ENCODE data around the gene OPA1. TPM values are rescaled to one million over a fixed set of nuclear protein-coding genes. Genes with fewer than 3 reads are reported as not detected.
A peak's percentile ranks its signal among the peaks of the same experiment; 100 is the strongest.

OPA1 gene
- total and polyA plus RNA-seq, 2 donors from 2014 or later, result 18.1 to 56.3 TPM

GRCh38 chr3:193560091-193560490 lies 32.9 kb upstream of the OPA1 start:
- Histone ChIP-seq H3K36me3 (ENCODE audit: control insufficient read depth in 2 of 3, insufficient read depth in 3 of 3, low read length in 3 of 3) (no peaks in the 10 kb centered on the region), H3K9me3 (ENCODE audit: control insufficient read depth in 2 of 3, insufficient read depth in 1 of 3, low read length in 3 of 3) (no peaks in the 10 kb centered on the region), H3K27ac (ENCODE audit: low read depth in 2 of 2, low read length in 2 of 2) (no peak overlapping the region), H3K27me3 (ENCODE audit: control insufficient read depth, insufficient read depth, low read length) (no peaks in the 10 kb centered on the region), H3K4me3 (ENCODE audit: low read length in 3 of 3) (no peak overlapping the region), H3K9ac (ENCODE audit: low read length in 3 of 3) (no peak overlapping the region), H3K4me1 (ENCODE audit: control insufficient read depth in 2 of 3, insufficient read depth in 2 of 3, low read depth in 1 of 3, low read length in 3 of 3) (peaks cover 0 to 4% (median 0%) of the 10 kb centered on the region in 3 donors)
- no peak for FAIRE-seq
- no peak for TF ChIP-seq CTCF (IDR thresholded peaks at IDR 0.05; ENCODE audit: borderline replicate concordance, extremely low read depth, insufficient read depth)
- no peak for DNase-seq
- intact Hi-C loops (cut with DNase I), result loop anchor here (10.0 kb wide), 1 partner anchor 95 kb away; no protein-coding TSS in a partner anchor

- intact Hi-C loops (cut with DNase I), result loop anchor here (10.0 kb wide), 1 partner anchor 96 kb away; no protein-coding TSS in a partner anchor
- no peaks in the 10 kb centered on the region for H3K27me3 ChIP-seq (ENCODE audit: control insufficient read depth, insufficient read depth, low read length)
- H3K9ac ChIP-seq (ENCODE audit: low read length in 3 of 3), result no peak overlapping the region
- H3K4me1 ChIP-seq (ENCODE audit: control insufficient read depth in 2 of 3, insufficient read depth in 2 of 3, low read depth in 1 of 3, low read length in 3 of 3), result peaks cover 0 to 4% (median 0%) of the 10 kb centered on the region in 3 donors
- FAIRE-seq, result no peak
- H3K27ac ChIP-seq (ENCODE audit: low read depth in 2 of 2, low read length in 2 of 2), result no peak overlapping the region
- no peaks in the 10 kb centered on the region for H3K36me3 ChIP-seq (ENCODE audit: control insufficient read depth in 2 of 3, insufficient read depth in 3 of 3, low read length in 3 of 3)
- no peaks in the 10 kb centered on the region for H3K9me3 ChIP-seq (ENCODE audit: control insufficient read depth in 2 of 3, insufficient read depth in 1 of 3, low read length in 3 of 3)
- TF ChIP-seq CTCF (IDR thresholded peaks at IDR 0.05; ENCODE audit: borderline replicate concordance, extremely low read depth, insufficient read depth), result no peak
- no peak for DNase-seq
- no peak overlapping the region for H3K4me3 ChIP-seq (ENCODE audit: low read length in 3 of 3)
These were observed 32.1 kb upstream of the OPA1 start for GRCh38 chr3:193560870-193561269.

GRCh38 chr3:193563426-193563825 lies 29.6 kb upstream of the OPA1 start:
- intact Hi-C loops (cut with DNase I), result loop anchor here (10.0 kb wide), 1 partner anchor 99 kb away; no protein-coding TSS in a partner anchor
- no peak overlapping the region for H3K27ac ChIP-seq (ENCODE audit: low read depth in 2 of 2, low read length in 2 of 2)
- H3K4me3 ChIP-seq (ENCODE audit: low read length in 3 of 3), result no peak overlapping the region
- no peaks in the 10 kb centered on the region for H3K36me3 ChIP-seq (ENCODE audit: control insufficient read depth in 2 of 3, insufficient read depth in 3 of 3, low read length in 3 of 3)
- no peak for DNase-seq
- no peaks in the 10 kb centered on the region for H3K27me3 ChIP-seq (ENCODE audit: control insufficient read depth, insufficient read depth, low read length)
- no peak for TF ChIP-seq CTCF (IDR thresholded peaks at IDR 0.05; ENCODE audit: borderline replicate concordance, extremely low read depth, insufficient read depth)
- H3K4me1 ChIP-seq (ENCODE audit: control insufficient read depth in 2 of 3, insufficient read depth in 2 of 3, low read depth in 1 of 3, low read length in 3 of 3), result no peaks in the 10 kb centered on the region
- no peak for FAIRE-seq
- H3K9ac ChIP-seq (ENCODE audit: low read length in 3 of 3), result no peak overlapping the region
- H3K9me3 ChIP-seq (ENCODE audit: control insufficient read depth in 2 of 3, insufficient read depth in 1 of 3, low read length in 3 of 3), result no peaks in the 10 kb centered on the region

- FAIRE-seq, result no peak
These were observed 29.0 kb upstream of the OPA1 start for GRCh38 chr3:193564012-193564411.

More at GRCh38 chr3:193564012-193564411, 29.0 kb upstream of the OPA1 start:
- Histone ChIP-seq H3K4me3 (ENCODE audit: low read length in 3 of 3) (no peak overlapping the region), H3K27ac (ENCODE audit: low read depth in 2 of 2, low read length in 2 of 2) (no peak overlapping the region), H3K9me3 (ENCODE audit: control insufficient read depth in 2 of 3, insufficient read depth in 1 of 3, low read length in 3 of 3) (no peaks in the 10 kb centered on the region), H3K27me3 (ENCODE audit: control insufficient read depth, insufficient read depth, low read length) (no peaks in the 10 kb centered on the region), H3K36me3 (ENCODE audit: control insufficient read depth in 2 of 3, insufficient read depth in 3 of 3, low read length in 3 of 3) (no peaks in the 10 kb centered on the region), H3K4me1 (ENCODE audit: control insufficient read depth in 2 of 3, insufficient read depth in 2 of 3, low read depth in 1 of 3, low read length in 3 of 3) (no peaks in the 10 kb centered on the region), H3K9ac (ENCODE audit: low read length in 3 of 3) (no peak overlapping the region)
- TF ChIP-seq CTCF (IDR thresholded peaks at IDR 0.05; ENCODE audit: borderline replicate concordance, extremely low read depth, insufficient read depth), result peak; percentile 44
- DNase-seq, result peak in 2 of 5 donors; percentile 10 to 12
- intact Hi-C loops (cut with DNase I), result loop anchor here (10.0 kb wide), 1 partner anchor 99 kb away; no protein-coding TSS in a partner anchor
